GM12873 (cell line): Measurements from ENCODE around the gene SDF4.

Experiments
- TF ChIP-seq, protein P1 (sequence below): IDR thresholded peaks from 2 replicates; pipeline ENCODE4 v1.5.1; 2012; ENCODE audit warnings: low read depth, mild to moderate bottlenecking, moderate library complexity, low read length, control low read depth; ENCODE audit not compliant: insufficient read depth; ENCODE audit errors: missing control alignments

Gene SDF4

GRCh38 chr1:1229770-1230169, 2.0 kb downstream of the SDF4 start:
- TF ChIP-seq, protein P1, sequence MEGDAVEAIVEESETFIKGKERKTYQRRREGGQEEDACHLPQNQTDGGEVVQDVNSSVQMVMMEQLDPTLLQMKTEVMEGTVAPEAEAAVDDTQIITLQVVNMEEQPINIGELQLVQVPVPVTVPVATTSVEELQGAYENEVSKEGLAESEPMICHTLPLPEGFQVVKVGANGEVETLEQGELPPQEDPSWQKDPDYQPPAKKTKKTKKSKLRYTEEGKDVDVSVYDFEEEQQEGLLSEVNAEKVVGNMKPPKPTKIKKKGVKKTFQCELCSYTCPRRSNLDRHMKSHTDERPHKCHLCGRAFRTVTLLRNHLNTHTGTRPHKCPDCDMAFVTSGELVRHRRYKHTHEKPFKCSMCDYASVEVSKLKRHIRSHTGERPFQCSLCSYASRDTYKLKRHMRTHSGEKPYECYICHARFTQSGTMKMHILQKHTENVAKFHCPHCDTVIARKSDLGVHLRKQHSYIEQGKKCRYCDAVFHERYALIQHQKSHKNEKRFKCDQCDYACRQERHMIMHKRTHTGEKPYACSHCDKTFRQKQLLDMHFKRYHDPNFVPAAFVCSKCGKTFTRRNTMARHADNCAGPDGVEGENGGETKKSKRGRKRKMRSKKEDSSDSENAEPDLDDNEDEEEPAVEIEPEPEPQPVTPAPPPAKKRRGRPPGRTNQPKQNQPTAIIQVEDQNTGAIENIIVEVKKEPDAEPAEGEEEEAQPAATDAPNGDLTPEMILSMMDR = no peak

DNA sequence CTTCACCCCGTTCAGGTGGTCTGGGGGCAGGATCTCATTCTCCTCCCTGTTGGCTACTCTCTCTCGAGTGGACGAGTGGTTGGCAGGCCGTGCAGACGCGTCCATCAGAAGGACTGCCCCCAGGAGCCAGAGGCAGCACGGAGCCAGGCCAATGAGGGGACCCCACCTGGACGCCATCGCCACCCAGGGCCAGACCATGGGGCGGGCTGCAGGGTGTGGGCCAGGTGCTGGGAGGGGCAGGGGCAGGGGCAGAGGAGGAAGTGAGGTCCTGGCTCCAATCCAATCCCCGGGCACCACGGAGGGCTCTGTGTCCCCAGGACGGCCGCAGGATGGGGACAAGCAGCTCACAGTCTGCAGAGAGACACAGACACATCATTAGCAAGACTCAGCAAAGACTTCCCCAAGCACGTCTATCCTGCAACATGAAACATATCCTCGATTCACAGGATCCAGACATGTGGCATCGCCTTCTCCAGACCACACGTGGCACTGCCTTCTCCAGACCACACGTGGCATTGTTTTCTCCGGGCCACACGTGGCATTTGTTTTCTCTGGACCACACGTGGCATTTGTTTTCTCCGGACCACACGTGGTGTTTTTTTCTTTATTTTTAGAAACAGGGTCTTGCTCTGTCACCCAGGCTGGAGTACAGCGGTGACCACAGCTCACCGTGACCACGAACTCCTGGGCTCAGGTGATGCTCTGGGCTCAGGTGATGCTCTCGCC, 3.0 kb downstream of the SDF4 start:
- TF ChIP-seq, protein P1 = no peak

DNA sequence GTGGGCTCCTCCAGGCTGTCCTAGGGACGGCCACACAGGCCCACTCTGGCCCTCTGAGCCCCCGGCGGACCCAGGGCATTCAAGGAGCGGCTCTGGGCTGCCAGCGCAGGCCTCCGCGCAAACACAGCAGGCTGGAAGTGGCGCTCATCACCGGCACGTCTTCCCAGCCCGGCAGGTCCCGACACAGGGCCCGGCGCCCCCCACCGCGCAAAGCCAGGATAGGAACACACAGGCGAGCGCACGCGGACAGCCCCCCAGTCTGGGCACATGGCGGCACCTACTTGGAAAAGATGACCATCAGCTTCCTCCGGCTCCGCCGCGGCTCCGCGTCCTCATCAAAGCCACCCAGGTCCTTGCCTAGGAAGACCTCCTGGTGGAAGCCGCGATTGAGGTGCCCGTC, 3.6 kb downstream of the SDF4 start:
- TF ChIP-seq, protein P1 = no peak

DNA sequence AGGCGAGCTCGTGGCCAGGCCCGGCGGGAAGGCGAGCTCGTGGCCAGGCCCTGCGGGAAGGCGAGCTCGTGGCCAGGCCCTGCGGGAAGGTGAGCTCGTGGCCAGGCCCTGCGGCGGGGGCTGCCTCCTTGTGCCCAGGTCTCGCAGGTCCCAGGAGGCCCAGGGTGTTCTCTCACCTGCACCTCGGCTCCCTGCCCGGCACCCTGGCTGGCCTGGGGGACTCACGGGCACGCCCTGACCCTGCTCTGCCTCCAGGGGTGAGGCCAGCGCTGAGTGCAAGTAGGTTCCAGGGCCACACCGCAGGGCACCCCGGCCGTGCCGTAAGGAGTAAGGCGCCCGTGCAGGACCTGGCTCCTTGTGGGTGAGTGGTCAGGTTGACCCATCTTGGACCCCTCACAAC, 4.4 kb downstream of the SDF4 start:
- TF ChIP-seq, protein P1 = no peak

DNA sequence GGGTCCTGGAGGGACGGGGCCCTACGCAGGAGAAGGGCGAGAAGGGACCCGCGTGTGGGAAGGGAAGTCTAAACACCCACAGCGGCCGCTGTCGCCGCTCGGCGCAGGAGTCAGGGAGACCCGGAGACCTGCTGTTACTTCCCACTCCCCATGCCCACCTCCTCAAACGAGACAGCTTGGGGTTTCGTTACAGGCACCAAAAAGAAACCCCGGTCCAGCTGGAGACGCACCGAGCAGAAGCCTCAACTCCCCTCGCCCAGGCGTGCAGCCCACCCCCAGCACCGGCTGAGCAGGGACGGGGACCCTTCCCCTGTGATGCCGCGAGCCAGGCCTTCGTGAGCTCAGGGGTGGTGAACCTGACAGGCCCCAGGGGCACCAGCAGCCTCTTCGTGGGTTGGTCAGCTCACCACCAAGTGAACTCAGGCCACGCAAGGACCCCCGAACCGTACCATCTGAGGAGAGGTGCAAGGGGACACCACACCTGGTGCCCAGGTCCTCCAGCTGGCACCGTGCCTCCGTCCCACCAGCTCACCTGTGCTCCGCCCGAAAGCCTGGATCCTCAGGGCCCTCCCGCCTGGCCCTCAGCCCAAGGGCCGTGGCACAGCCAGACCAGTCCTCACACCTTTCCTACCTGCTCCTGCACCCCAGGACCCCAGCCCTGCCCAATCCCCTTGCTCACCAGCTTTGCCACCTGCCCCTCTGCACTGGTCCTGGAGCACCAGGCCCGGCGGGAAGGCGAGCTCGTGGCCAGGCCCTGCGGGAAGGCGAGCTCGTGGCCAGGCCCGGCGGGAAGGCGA, 5.0 kb downstream of the SDF4 start:
- TF ChIP-seq, protein P1 = no peak

DNA sequence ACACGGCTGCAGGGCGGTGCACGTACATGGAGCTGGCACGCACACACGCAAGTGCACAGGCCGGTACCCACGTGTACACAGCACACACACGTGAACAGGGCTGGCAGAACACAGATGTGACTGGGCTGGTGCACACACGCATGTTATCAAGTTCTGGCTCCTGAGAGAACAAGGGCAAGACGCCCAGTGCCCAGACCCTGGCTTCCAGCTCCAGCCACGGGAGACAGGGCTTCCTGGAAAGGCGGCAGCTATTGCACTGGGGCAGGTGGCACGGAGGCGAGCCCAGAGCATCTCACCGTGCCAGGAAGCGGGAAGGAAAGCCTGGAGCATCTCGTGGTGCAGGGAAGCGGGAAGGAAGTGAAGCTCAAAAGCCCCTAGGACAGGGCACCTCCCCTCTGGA, 5.9 kb downstream of the SDF4 start:
- TF ChIP-seq, protein P1 = no peak

GRCh38 chr1:1225238-1225845, 6.5 kb downstream of the SDF4 start:
- TF ChIP-seq, protein P1 = no peak
